ENCODE measurements around the gene DENND1C. TPM values are rescaled to one million over a fixed set of nuclear protein-coding genes. Genes with fewer than 3 reads are reported as not detected.

The DENND1C gene
- total and polyA plus RNA-seq, 2 of the 8 experiments (the other 6 are each of a cell fraction or from before 2014, with no cell fraction given) = 3.6 to 4.0 TPM

GRCh38 chr19:6423499-6424194, 57.9 kb downstream of the DENND1C start (continued):
- TF ChIP-seq GTF2F1 (IDR thresholded peaks at IDR 0.05; ENCODE audit: borderline replicate concordance, low read depth, low read length) (no peak), E2F6 (IDR thresholded peaks at IDR 0.05) (no peak), MAFK (IDR thresholded peaks at IDR 0.05; ENCODE audit: low read depth, low read length) (no peak), EGR1 (IDR thresholded peaks at IDR 0.05; ENCODE audit: borderline replicate concordance, low read depth, low read length) (no peak)
